HG02623 (cell line): Measurements from ENCODE around the gene PIP4K2A.
"Not testable (repeated sequence)": the region's sequence is repeated elsewhere in the genome, so short reads cannot be mapped to it uniquely, and the experiment has no call there.

Source experiments
- ATAC-seq: cut with Tn5 transposase; IDR thresholded peaks from one replicate; pipeline ENCODE4 v1.9.1; 2021; ENCODE audit warnings: moderate library complexity; ENCODE audit not compliant: unreplicated experiment

Gene PIP4K2A

DNA sequence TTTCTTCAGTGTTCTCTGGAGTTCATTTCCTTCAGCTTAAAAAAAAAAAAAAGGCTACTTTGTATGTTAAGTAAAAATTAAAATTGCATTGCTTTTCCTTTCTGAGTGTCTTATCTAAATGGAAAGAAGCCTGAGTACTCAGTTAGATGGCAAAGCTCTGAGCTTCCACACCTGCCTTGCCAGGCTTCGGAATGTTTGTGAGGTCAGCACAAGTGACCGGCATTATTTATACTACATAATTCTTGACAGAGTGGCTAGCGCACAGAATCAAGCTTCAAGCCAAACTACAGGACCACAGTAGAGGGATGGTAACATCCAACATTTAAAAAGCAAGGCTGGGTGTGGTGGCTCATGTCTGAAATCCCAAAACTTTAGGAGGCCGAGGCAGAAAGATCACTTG is 17.3 kb downstream of the PIP4K2A start:
- no peak for ATAC-seq

DNA sequence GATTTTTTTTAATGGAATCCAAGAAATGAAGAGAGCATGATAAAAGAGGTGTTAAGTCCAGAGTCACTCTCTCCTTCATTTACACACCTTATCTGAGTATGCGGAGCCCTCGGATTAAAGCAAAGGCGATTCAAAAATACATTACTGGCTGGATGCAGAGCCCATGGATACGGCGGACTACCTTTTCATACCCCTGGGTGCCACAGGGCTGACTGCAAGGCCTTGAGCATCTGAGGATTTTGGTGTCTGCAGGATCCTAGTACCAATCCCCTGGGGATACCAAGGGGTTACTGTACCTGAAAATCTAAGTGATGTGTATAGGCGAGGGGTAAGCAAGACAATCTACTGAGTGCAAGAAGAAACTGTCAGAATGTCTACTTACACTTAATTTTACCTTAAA is 20.5 kb downstream of the PIP4K2A start:
- ATAC-seq: no peak

DNA sequence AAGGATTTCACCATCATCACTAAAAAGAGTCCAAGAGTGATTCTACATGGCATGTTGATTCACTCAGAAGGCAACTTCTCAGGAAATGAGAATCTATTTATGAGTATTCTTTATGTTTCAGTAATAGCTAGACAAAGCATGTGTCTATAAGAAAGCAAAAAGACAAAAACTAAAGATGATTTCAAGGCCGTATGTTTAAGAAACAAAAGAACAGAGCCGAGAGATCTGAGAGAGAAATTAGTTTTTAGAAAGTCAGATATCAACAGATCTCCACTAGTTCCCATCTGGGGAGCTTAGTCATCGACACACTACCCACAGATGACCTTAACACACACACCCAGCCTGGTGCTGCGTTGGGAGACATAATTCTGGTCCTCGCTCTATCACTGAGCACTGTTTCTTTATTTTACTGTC is 21.0 kb downstream of the PIP4K2A start:
- no peak for ATAC-seq

DNA sequence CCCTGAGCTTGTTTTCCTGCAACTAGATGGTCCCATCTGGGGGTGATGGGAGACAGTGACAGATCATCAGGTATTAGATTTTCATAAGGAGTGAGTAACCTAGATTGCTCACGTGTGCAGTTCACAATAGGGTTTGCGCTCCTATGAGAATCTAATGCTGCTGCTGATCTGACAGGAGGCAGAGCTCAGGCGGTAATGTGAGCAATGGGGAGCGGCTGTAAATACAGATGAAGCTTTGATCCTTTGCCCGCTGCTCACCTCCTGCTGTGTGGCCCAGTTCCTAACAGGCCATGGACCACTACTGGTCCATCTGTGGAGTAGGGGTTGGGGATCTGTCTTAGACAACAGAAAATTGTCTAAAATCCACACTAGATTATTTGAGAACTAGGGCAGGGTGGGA is 22.3 kb downstream of the PIP4K2A start:
- ATAC-seq: not testable (repeated sequence)

DNA sequence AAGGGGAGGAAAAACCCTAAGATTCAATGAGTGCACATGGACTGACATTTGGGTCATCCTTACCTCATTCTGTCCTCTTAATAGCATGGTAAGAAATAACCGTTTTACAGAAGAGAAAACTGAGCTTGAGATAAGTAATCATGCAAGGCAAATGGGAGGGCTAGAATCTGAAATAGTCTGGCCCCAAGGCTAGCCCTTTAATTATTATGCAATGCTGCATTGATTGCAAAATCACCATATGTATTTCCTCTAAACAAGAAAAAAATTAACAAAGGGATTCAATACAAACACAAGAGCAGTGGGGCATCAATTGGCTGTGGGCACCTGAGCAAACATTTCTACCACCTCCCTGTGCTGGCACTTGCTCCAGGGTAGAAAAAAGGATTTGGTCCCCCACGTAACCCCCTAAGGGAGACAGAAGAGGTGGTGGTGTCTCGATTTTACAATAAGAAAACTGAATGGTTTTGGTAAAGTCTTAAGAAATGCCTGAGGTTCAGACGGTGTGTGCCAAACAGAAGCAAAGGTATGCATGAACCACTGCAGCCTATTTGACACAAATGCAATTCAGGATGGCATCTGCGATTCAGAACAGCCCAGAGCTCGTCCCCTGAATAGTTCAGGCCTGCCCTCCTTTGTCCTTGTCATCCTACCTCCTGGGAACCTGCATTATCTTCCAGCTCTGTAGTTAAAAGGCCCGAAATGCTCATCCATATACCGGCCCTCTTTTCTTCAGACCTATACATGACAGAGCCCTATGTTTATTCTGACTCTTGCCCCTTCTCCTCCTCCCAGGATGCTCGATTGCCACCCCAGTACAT is 23.6 kb downstream of the PIP4K2A start:
- peak; percentile 34 for ATAC-seq

DNA sequence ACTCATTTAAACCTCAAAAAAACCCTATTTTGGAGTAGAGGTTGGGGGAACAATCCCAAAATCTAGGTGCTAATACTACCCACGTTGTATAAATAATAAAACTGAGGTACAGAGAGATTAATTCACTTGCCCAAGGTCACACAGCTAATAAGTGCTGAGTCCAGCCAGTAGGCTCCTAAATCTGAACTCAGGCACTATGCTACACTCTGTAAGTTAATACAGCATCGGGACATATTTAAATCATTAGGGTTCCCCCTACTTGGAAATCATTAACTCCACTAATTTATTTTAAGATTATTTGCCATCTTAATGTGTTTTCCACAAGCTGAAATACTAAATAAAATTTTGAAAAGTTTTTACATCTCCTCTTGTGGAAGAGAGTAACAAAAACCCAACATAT is 24.2 kb downstream of the PIP4K2A start:
- peak; percentile 39 for ATAC-seq

DNA sequence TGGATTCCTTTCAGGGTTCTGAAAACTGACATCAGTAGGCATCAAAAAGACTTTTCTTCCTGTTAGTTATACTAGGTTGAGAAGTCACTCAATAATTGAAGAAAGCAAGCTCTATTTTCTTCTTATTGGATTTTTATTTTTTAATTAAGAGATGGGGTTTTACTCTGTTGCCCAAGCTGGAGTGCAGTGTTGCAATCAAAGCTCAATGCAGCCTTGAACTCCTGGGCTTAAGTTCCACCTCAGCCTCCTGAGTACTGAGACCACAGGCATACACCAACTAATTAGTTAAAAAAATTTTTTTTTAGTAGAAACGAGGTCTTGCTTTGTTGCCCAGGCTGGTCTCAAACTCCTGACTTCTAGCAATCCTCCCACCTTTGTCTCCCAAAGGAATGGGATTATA is 28.0 kb downstream of the PIP4K2A start:
- no peak for ATAC-seq

DNA sequence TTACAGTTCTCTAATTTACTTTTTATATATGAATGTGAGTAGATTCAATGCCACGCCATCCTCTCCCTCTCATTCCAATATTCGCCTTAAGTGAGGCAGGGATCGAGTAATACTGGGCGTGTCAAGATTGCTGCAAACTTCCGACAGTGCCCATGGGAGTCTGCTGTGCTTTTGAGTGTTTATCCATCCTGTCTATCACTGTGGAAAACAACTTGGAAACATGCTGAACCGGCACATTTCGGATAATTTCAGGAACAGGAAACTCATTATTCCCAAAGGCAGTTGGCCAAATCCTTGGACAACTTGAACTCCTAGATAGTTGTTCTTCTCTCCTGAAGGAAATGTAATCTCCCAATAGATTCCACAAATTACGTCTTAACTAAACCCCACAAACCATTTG is 28.5 kb downstream of the PIP4K2A start:
- ATAC-seq: no peak

DNA sequence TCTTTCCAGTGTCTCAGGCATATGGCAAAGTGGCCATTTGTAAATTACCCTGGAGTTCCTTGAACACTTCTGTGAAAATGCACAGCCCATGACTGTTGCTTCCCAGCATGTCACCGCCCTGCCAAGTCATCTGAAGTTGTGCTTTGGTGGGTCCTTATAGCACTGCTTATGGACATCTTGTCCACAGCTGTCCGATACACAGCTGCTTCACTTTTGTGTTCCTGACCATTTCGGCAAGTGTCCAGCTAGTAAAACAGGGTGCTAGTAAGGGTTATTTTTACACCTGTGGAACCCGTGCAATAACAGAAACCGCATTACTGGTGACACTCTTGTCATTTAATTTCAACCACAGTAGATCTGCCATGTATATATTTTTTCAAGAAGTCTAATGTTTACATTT is 29.7 kb downstream of the PIP4K2A start:
- ATAC-seq: no peak

DNA sequence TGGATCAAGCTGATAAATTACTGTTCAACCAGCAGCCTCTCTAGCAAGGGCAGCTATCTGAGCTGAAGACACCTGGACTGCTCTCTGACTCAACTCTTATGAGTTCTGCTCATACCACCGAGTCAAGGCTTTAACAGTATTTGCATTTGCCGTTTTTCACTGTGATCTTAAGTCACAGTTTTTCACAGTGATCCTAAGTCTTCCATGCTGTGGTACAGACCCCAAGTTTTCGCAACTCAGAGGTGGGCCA is 31.3 kb downstream of the PIP4K2A start:
- ATAC-seq: peak; percentile 61

DNA sequence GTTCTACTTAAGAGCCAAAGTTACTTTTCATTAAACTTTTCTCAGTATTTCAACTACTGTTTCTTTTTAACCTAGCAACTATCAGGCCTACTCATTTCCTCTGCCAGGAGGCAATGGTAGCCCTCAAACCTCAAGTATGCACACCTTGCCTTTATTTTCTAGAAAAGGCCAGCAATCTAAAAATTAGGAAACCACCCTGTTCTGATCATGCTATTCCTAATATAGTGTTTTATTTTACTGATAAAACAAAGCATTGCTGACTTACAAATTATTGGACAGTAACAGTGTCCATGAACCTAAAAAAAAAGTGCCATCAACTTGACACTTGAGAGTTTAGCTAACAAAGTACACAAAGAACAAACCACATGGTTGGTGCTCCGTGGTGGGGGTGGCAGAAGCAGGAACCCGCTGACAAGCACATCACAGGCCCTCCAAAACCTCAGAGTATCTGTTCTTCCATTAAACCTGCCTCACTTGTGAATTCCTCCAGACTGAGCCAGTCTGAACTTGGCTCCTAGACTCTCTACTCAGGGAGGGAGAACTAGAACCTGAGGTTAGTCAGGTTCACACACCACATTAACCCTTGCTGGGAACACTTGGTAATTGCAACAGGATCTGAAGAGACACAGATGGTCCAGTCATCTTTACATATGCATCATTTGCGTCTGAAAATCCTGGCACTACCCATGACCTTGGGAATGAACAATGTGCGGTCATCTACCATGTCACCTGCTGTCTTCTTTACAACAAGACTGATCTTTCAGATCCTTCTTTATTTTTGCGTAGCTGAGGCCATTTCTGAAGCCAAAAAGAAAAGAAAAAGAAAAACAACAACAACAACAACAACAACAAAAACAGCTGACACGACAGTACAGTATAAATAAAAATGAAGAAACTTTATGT is 31.9 kb downstream of the PIP4K2A start:
- no peak for ATAC-seq

DNA sequence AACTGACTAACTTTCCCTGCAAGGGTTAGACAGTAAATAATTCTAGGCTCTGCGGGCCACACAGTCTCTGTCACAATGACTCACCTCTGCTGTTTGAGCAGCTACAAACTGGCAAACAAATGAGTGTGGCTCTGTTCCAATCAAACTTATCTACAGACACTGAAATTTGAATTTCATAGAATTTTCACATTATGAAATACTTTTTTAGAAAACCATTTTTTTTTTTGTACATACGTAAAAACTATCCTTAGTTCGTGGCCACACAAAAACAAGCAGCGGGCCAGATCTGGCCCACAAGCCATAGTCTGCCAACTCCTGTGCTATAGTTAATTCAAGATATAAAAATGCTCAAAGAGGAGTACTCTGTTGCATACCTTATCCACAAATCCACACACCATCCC is 32.6 kb downstream of the PIP4K2A start:
- no peak for ATAC-seq

DNA sequence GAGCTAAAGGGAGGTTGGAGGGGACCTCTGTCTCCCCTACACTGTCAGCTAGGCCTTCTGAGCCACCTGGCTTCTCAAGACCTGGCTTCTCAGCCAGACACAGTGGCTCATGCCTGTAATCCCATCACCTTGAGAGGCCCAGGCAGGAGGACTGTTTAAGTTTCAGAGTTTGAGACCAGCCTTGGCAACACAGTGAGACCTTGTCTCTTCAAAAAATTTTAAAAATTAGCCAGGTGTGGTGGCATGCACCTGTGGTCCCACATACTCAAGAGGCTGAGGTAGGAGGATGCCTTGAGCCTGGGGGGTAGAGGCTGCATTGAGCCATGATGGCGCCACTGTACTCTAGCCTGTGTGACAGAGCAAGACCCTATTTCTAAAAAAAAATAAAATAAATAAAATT is 33.1 kb downstream of the PIP4K2A start:
- no peak for ATAC-seq

DNA sequence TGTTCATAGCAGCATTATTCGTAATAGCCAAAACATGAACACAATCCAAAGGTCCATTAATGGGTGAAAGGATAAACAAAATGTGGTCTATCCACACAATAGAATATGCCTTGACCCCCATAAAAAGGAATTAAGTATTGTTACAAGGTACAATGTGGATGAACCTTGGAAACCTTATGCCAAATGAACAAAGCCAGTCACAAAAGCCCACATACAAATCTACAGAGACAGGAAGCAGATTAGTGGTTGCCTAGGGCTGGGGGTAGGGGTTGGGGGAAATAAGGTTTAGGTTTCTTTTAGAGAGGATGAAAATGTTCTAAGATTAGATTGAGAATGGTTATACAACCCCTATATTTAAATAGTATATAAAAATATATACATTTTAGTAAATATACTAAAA is 34.8 kb downstream of the PIP4K2A start:
- no peak for ATAC-seq

DNA sequence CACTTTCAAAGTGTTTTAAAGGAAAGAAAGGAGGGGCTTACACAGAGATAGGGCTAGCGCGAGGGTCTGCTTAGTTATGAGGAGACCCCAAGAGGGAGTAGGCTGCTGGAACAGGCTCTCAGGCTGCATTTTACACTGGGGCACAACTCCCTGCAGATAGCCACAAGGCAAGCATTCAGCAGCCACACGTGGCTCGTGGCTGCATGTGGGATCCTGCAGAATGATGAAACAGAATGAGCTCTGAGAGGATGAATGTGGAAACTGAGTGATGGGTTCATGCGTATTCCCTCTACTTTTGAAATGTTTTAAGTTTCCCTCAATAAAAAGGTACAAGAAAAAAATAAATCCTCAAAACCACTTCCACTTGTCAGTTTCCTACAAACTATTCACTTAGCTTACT is 37.0 kb downstream of the PIP4K2A start:
- no peak for ATAC-seq

DNA sequence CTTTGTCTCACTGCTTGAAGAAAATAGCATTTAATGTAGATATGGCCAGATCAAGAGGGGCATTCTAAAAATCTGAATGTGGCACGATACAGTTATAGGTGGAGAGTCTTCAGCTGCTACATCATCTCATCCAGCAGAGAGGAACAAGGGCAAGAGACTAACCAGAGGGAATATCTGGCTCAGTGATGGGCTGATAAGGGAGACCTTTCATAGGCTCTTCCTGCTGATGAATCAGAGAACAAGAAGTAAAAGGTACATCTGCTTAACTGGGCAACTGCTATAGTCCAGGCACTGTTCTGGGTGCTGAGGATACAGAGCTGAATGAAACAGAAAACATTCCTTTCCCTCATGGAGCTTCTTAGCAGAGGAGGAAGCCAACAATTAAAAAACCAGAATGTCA is 37.9 kb downstream of the PIP4K2A start:
- no peak for ATAC-seq

DNA sequence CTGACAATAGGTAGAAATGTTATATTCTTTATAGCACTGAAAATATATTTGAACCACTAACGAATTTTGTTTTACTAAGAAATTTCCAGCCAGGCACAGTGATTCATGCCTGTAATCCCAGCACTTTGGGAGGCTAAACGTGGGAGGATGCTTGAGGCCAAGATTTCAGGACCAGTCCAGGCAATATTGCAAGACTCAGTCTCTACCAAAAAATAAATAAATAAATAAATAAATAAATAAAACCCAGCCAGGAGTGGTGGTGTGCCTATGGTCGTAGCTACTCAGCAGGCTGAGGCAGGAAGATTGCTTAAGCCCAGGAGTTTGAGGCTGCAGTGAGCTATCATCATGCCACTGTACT is 39.8 kb downstream of the PIP4K2A start:
- ATAC-seq: no peak

DNA sequence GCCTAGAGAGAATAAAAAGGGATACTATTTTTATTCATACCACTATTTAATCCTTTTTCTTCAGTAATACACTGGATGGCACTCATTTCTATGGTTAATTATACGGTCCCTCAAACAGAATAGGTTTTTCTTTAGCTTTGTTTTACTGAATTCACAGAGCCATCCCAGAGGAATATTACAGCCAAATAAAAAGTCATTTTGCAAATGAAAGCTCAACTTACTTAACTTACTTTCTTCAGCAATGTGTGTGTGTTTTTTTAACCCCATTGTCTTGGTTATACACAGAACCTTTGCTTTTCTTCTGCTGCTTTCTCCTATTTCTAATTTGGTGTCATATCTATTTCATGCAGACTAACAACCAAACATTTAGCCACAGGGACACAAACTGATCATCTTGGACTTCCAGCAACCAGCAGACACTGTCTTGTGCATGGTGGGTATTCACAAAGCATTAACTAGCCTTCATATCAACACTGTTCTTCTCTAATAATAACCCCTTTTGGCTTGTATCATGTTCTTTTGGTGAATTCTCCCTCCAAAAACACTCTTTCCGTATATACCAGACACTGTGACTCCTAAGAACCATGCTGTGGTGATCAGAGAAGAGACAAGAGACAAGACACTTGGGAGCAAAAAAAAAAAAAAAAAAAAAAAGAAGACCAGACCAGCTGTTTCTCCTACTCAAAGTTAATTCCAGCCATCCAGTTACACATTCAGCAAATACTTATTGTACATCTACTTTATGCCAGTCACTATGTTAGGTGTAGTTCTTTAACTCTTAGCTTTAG is 40.4 kb downstream of the PIP4K2A start:
- ATAC-seq: no peak

DNA sequence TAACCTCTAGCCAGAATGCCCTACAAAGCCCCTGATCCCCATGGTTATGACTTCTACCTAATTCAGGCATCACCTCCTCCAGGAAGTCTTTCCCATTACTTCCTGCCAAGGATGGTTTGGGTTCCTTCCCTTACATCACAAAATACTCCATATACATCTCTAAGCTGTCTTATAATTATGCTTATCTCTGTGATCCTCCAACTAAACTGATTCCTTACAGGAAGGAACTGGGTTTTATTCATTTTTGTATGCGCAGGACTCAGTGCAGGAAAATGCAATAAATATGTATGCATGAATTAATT is 41.3 kb downstream of the PIP4K2A start:
- no peak for ATAC-seq

DNA sequence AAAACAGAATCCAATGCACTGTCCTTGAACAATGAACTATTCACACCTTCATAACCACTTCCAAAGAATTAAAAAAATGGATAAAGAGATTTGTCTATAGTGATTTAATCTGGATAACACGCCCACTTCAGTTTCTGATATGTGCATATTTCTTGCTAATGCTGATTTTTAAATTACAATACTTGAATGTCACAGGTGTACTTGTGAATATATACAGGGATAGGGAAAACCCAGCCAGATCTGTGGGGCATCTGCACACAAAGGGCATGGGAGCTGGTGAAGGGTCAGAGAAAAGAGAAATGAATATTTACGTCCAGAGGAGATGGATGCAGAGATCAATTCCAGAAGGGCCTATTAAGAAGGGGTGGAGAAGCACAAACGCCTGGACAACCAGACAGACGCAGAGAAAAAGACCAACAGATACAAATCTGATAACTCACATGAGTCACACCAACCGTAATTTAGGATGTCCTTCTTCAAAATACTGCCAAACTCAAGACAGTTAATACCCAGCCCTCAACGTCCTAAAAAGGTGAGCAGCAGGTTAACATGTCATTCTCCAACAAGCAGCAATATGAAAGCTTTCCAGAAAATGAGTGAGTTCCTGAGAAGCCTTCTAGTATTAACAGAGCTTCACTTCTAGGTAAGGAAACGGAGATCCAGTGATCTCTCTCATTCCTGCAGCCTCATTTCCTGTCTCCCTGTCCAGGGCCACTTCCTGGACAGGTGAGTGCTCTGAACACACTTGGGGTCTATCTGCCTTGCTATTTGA is 41.9 kb downstream of the PIP4K2A start:
- no peak for ATAC-seq

DNA sequence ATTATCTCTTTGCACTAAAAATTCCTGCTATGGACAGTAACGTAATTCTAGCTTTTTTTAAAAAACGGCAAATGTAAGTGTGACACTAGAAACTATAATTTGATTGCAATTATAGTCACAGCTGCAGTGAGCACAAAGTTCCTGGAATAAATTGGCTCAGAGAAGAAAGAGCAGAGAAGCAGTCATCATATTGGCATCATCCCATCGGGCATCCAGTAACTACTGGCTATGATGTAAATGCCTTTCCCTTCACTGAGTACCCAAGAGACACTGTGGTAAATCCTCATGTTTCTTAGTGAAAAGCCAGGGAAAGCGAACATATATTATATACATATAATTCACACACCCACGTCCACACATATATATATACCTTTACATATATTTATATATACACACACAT is 43.6 kb downstream of the PIP4K2A start:
- ATAC-seq: no peak
